SK-N-SH (cell line): Measurements from ENCODE around the gene MTG1. TPM values are rescaled to one million over a fixed set of nuclear protein-coding genes. Genes with fewer than 3 reads are reported as not detected.

Source experiments
- CTCF ChIA-PET: fragments of 300-600, 350-600 bp; formaldehyde crosslinking; extraction: SDS; loops from one replicate; lab custom pipeline; 2021; lab: Yijun Ruan, JAX
- POLR2A ChIA-PET: fragments of 350-600 bp; sonication (Branson Sonifier 250); formaldehyde crosslinking; extraction: SDS; loops from one replicate; lab custom pipeline; 2020; ENCODE audit warnings: antibody characterized with exemption, inconsistent platforms; lab: Yijun Ruan, JAX
- DNase-seq: peaks from one replicate; pipeline ENCODE4 v3.0.0; 2012
- H2AFZ ChIP-seq: fragments of 200-600 bp; sonication (generic); 2 replicates; pipeline ENCODE4 v1.8.1; 2016; ENCODE audit warnings: antibody characterized with exemption, mild to moderate bottlenecking, low read depth
- H3F3A ChIP-seq: fragments of 200-600 bp; sonication (generic); replicated peaks from 2 replicates; pipeline ENCODE3; 2016; ENCODE audit warnings: antibody characterized with exemption, mild to moderate bottlenecking; ENCODE audit not compliant: insufficient read depth
- H3K27ac ChIP-seq, 2 experiments: fragments of 200-500 bp in 1 of 2; fragments of 200-600 bp in 1 of 2; sonication (Bioruptor generic) in 1 of 2; sonication (generic), shearing (Covaris generic) in 1 of 2; 2 replicates each; pipeline versions ENCODE4 v1.5.1 to v1.6.1; 2014 to 2016; ENCODE audit warnings: low read depth in 2 of 2, inconsistent platforms in 1 of 2, low read length in 1 of 2, mild to moderate bottlenecking in 1 of 2, mixed read lengths in 1 of 2
- H3K27me3 ChIP-seq: fragments of 200-600 bp; sonication (generic), shearing (Covaris generic); 2 replicates; pipeline ENCODE4 v1.6.1; 2016; ENCODE audit warnings: mixed run types; ENCODE audit not compliant: insufficient read depth
- H3K36me3 ChIP-seq, 2 experiments: fragments of 200-500 bp in 1 of 2; fragments of 200-600 bp in 1 of 2; sonication (Bioruptor generic) in 1 of 2; sonication (generic) in 1 of 2; replicated peaks in 1 of 2; 2 replicates each; pipeline versions ENCODE3 to v1.5.1; 2014 to 2016; ENCODE audit warnings: low read length in 1 of 2, mild to moderate bottlenecking in 1 of 2; ENCODE audit not compliant: insufficient read depth in 2 of 2, control insufficient read depth in 1 of 2
- H3K4me1 ChIP-seq, 2 experiments: fragments of 200-500 bp in 1 of 2; fragments of 200-600 bp in 1 of 2; sonication (Bioruptor generic) in 1 of 2; sonication (generic), shearing (Covaris generic) in 1 of 2; 2 replicates each; pipeline versions ENCODE4 v1.5.1 to v1.6.1; 2014 to 2016; ENCODE audit warnings: low read depth in 1 of 2, low read length in 1 of 2, mixed run types in 1 of 2; ENCODE audit not compliant: insufficient read depth in 2 of 2, control insufficient read depth in 1 of 2
- H3K4me2 ChIP-seq: fragments of 200-600 bp; sonication (generic), shearing (Covaris generic); 2 replicates; pipeline ENCODE4 v1.6.1; 2017; ENCODE audit warnings: mixed run types
- H3K4me3 ChIP-seq, 2 experiments: fragments of 200-500 bp in 1 of 2; fragments of 200-600 bp in 1 of 2; sonication (Bioruptor generic) in 1 of 2; sonication (generic), shearing (Covaris generic) in 1 of 2; 2 replicates each; pipeline versions ENCODE4 v1.5.1 to v1.8.1; 2014 to 2016; ENCODE audit warnings: low read depth in 2 of 2, inconsistent platforms in 1 of 2, low read length in 1 of 2, mild to moderate bottlenecking in 1 of 2, mixed read lengths in 1 of 2, moderate library complexity in 1 of 2
- H3K79me2 ChIP-seq: fragments of 200-600 bp; sonication (generic); 2 replicates; pipeline ENCODE4 v1.8.1; 2017; ENCODE audit warnings: mild to moderate bottlenecking; ENCODE audit not compliant: insufficient read depth
- H3K9ac ChIP-seq: fragments of 200-600 bp; sonication (generic); 2 replicates; pipeline ENCODE4 v1.6.1; 2017; ENCODE audit warnings: mixed run types
- H3K9me2 ChIP-seq: fragments of 200-600 bp; sonication (generic); 2 replicates; pipeline ENCODE4 v1.6.1; 2017; ENCODE audit warnings: mixed run types
- H3K9me3 ChIP-seq: fragments of 200-600 bp; sonication (generic); 2 replicates; pipeline ENCODE4 v1.6.1; 2017; ENCODE audit warnings: mixed run types, mild to moderate bottlenecking, moderate library complexity
- H4K20me1 ChIP-seq: fragments of 200-600 bp; sonication (generic); 2 replicates; pipeline ENCODE4 v1.6.1; 2017; ENCODE audit warnings: mild to moderate bottlenecking, mixed run types; ENCODE audit not compliant: insufficient read depth
- CHD2 ChIP-seq: fragments of 150-350 bp; IDR thresholded peaks from 2 replicates; pipeline ENCODE4 v1.6.1; 2018; ENCODE audit warnings: low read length; ENCODE audit not compliant: partially characterized antibody
- ELF1 ChIP-seq: IDR thresholded peaks from 2 replicates; pipeline ENCODE4 v1.4.0; 2012
- EP300 ChIP-seq, 2 experiments: IDR thresholded peaks; 2 replicates each; pipeline versions ENCODE4 v1.4.0 to v1.6.1; 2012; ENCODE audit warnings: borderline replicate concordance in 1 of 2, low read depth in 1 of 2, low read length in 1 of 2
- EZH2phosphoT487 ChIP-seq: fragments of 200-600 bp; sonication (generic); IDR thresholded peaks from 2 replicates; pipeline ENCODE4 v1.6.1; 2017; ENCODE audit warnings: low read depth, mixed run types, mild to moderate bottlenecking, antibody characterized with exemption, moderate library complexity, borderline replicate concordance
- FOXJ3 ChIP-seq: sonication (generic); formaldehyde crosslinking; IDR thresholded peaks from 2 replicates; pipeline ENCODE4 v1.5.1; 2020; ENCODE audit warnings: mild to moderate bottlenecking, missing genetic modification reagents
- FOXM1 ChIP-seq: IDR thresholded peaks from 2 replicates; pipeline ENCODE4 v1.4.0; 2012; ENCODE audit warnings: low read depth, mild to moderate bottlenecking
- GABPA ChIP-seq: IDR thresholded peaks from 2 replicates; pipeline ENCODE4 v1.4.0; 2012; ENCODE audit warnings: low read depth, mild to moderate bottlenecking
- GATA2 ChIP-seq: sonication (generic); formaldehyde crosslinking; IDR thresholded peaks from 2 replicates; pipeline ENCODE4 v1.5.0; 2020; ENCODE audit warnings: mild to moderate bottlenecking, missing genetic modification reagents
- JUND ChIP-seq: IDR thresholded peaks from 2 replicates; pipeline ENCODE4 v1.4.0; 2012
- MEF2A ChIP-seq: IDR thresholded peaks from 2 replicates; pipeline ENCODE4 v1.4.0; 2012; ENCODE audit warnings: low read depth, borderline replicate concordance
- RCOR1 ChIP-seq: fragments of 150-350 bp; IDR thresholded peaks from 2 replicates; pipeline ENCODE4 v1.6.1; 2017; ENCODE audit warnings: antibody characterized with exemption, low read length
- RXRA ChIP-seq: IDR thresholded peaks from 2 replicates; pipeline ENCODE4 v1.4.0; 2012; ENCODE audit warnings: low read depth, mild to moderate bottlenecking, borderline replicate concordance
- SIN3A ChIP-seq: IDR thresholded peaks from 2 replicates; pipeline ENCODE4 v1.6.1; 2012; ENCODE audit warnings: low read depth, mild to moderate bottlenecking, low read length, moderate library complexity, borderline replicate concordance
- SMC3 ChIP-seq: IDR thresholded peaks from 2 replicates; pipeline ENCODE4 v1.6.1; 2012; ENCODE audit warnings: low read depth, low read length, improper control_type of control experiment
- TAF1 ChIP-seq: IDR thresholded peaks from 2 replicates; pipeline ENCODE4 v1.6.1; 2012; ENCODE audit warnings: low read depth, mild to moderate bottlenecking, low read length, moderate library complexity, borderline replicate concordance
- YY1 ChIP-seq: IDR thresholded peaks from 2 replicates; pipeline ENCODE4 v1.4.0; 2012; ENCODE audit warnings: low read depth, mild to moderate bottlenecking
- WGBS: methylation state at CpG from one replicate; pipeline ENCODE4 v1.1.6; 2017; ENCODE audit warnings: low lambda C conversion rate; 5-methylcytosine and 5-hydroxymethylcytosine counted together
- polyA plus RNA-seq, 3 experiments: library from polyadenylated mRNA; depleted of rRNA; stranded (reverse); fragments of >200 nt; gene quantifications; 2 replicates each; pipeline ENCODE4 v1.2.3, GENCODE V29; 2012
- TF ChIP-seq, protein P1 (sequence below): fragments of 150-350 bp; IDR thresholded peaks from 2 replicates; pipeline ENCODE4 v1.6.1; 2017; ENCODE audit warnings: antibody characterized with exemption, low read length, low read depth, borderline replicate concordance
- TF ChIP-seq, protein P2 (sequence below): IDR thresholded peaks from 2 replicates; pipeline ENCODE4 v1.6.1; 2012; ENCODE audit warnings: mild to moderate bottlenecking, low read depth, low read length, moderate library complexity
- TF ChIP-seq, protein P3 (sequence below): IDR thresholded peaks from 2 replicates; pipeline ENCODE4 v1.4.0; 2012; ENCODE audit warnings: low read depth, borderline replicate concordance
- TF ChIP-seq, protein P4 (sequence below): IDR thresholded peaks from 2 replicates; pipeline ENCODE4 v1.4.0; 2012; ENCODE audit warnings: low read depth, borderline replicate concordance
- TF ChIP-seq, protein P5 (sequence below): fragments of 150-350 bp; IDR thresholded peaks from 2 replicates; pipeline ENCODE4 v1.6.1; 2016; ENCODE audit warnings: mild to moderate bottlenecking, low read depth, low read length
- TF ChIP-seq, protein P6 (sequence below): IDR thresholded peaks from 2 replicates; pipeline ENCODE4; 2012

Gene MTG1
- polyA plus RNA-seq, 1 of the 3 experiments (the other 2 are of a cell fraction): 86.4 TPM

DNA sequence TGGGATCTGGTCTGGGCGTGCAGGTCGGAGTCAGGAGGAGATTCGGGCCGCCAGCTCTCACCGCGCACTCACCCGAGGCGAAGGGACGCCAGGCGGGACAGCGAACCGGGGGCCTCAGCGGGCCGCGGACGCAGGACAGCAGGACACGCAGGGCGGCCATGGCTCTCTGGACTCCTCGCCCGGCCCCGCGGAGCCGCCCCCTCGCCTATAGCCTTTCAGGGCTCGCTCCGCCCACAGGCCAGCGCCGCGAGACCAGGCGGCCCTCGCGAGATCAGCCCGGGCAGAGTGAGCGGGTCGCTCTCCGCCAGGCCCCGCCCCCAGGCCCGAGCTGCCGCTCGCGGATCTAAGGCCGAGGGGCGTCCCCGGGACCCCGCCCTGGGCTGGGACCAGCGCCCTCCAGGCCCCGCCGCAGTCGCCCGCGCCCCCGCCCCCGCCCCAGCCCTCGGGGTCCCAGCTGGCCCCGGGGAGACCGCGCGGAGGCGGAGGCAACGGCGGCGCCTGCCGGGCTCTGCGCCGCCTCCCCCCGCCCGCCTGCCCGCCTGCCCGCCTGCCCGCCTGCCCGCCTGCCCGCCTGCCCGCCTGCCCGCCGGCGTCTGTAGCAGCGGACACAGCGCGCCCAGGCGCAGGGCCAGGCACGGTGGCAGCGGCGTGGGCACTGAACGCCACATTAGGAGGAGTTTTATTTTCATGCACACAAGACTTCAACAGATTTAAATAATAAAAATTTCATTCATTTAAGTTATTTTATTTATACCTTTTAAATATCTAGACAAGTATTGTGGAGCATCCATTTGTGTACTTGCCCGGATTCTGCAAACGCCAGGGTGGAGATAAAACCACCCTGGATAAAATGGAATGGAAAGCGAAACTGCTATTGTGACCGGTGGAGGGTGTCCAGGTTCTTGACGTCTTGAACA lies 20.5 kb upstream of the MTG1 start, which contains the start of gene ECHS1:
ECHS1 (minus strand) TSS at position 181 of the 917 bp plus-strand sequence; CDS start at position 160, 21 bp downstream.
- POLR2A ChIA-PET: interaction anchor here (0.7 to 1.3 kb wide), 4 partner anchors 12 to 49 kb away, joined by 3 to 6 read pairs (median 4); partner anchors contain the start of gene PRAP1
- H3K79me2 ChIP-seq: peaks cover 9% of the 10 kb centered on the region; the same call in 1 of the 2 replicates
- TF ChIP-seq, protein P1, sequence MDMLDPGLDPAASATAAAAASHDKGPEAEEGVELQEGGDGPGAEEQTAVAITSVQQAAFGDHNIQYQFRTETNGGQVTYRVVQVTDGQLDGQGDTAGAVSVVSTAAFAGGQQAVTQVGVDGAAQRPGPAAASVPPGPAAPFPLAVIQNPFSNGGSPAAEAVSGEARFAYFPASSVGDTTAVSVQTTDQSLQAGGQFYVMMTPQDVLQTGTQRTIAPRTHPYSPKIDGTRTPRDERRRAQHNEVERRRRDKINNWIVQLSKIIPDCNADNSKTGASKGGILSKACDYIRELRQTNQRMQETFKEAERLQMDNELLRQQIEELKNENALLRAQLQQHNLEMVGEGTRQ: no peak
- TF ChIP-seq, protein P2, sequence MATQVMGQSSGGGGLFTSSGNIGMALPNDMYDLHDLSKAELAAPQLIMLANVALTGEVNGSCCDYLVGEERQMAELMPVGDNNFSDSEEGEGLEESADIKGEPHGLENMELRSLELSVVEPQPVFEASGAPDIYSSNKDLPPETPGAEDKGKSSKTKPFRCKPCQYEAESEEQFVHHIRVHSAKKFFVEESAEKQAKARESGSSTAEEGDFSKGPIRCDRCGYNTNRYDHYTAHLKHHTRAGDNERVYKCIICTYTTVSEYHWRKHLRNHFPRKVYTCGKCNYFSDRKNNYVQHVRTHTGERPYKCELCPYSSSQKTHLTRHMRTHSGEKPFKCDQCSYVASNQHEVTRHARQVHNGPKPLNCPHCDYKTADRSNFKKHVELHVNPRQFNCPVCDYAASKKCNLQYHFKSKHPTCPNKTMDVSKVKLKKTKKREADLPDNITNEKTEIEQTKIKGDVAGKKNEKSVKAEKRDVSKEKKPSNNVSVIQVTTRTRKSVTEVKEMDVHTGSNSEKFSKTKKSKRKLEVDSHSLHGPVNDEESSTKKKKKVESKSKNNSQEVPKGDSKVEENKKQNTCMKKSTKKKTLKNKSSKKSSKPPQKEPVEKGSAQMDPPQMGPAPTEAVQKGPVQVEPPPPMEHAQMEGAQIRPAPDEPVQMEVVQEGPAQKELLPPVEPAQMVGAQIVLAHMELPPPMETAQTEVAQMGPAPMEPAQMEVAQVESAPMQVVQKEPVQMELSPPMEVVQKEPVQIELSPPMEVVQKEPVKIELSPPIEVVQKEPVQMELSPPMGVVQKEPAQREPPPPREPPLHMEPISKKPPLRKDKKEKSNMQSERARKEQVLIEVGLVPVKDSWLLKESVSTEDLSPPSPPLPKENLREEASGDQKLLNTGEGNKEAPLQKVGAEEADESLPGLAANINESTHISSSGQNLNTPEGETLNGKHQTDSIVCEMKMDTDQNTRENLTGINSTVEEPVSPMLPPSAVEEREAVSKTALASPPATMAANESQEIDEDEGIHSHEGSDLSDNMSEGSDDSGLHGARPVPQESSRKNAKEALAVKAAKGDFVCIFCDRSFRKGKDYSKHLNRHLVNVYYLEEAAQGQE: no peak
- TF ChIP-seq, protein P3, sequence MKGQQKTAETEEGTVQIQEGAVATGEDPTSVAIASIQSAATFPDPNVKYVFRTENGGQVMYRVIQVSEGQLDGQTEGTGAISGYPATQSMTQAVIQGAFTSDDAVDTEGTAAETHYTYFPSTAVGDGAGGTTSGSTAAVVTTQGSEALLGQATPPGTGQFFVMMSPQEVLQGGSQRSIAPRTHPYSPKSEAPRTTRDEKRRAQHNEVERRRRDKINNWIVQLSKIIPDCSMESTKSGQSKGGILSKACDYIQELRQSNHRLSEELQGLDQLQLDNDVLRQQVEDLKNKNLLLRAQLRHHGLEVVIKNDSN: no peak
- TF ChIP-seq EP300 (IDR thresholded peaks at IDR 0.05; ENCODE audit: borderline replicate concordance in 1 of 2, low read depth in 1 of 2, low read length in 1 of 2) (no peak), FOXJ3 (CRISPR knock-in tag) (no peak), EZH2phosphoT487 (no peak), GABPA (no peak), TAF1 (peak; percentile 91), RXRA (no peak), ELF1 (no peak), YY1 (peak; percentile 85), MEF2A (no peak), FOXM1 (no peak), CHD2 (peak; percentile 100), GATA2 (CRISPR knock-in tag) (no peak), RCOR1 (no peak), SIN3A (peak; percentile 85; the same call in 1 of the 2 replicates), JUND (no peak), SMC3 (no peak)
- TF ChIP-seq, protein P4, sequence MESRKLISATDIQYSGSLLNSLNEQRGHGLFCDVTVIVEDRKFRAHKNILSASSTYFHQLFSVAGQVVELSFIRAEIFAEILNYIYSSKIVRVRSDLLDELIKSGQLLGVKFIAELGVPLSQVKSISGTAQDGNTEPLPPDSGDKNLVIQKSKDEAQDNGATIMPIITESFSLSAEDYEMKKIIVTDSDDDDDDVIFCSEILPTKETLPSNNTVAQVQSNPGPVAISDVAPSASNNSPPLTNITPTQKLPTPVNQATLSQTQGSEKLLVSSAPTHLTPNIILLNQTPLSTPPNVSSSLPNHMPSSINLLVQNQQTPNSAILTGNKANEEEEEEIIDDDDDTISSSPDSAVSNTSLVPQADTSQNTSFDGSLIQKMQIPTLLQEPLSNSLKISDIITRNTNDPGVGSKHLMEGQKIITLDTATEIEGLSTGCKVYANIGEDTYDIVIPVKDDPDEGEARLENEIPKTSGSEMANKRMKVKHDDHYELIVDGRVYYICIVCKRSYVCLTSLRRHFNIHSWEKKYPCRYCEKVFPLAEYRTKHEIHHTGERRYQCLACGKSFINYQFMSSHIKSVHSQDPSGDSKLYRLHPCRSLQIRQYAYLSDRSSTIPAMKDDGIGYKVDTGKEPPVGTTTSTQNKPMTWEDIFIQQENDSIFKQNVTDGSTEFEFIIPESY: peak; percentile 97
- TF ChIP-seq, protein P5, sequence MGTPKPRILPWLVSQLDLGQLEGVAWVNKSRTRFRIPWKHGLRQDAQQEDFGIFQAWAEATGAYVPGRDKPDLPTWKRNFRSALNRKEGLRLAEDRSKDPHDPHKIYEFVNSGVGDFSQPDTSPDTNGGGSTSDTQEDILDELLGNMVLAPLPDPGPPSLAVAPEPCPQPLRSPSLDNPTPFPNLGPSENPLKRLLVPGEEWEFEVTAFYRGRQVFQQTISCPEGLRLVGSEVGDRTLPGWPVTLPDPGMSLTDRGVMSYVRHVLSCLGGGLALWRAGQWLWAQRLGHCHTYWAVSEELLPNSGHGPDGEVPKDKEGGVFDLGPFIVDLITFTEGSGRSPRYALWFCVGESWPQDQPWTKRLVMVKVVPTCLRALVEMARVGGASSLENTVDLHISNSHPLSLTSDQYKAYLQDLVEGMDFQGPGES: no peak
- TF ChIP-seq, protein P6, sequence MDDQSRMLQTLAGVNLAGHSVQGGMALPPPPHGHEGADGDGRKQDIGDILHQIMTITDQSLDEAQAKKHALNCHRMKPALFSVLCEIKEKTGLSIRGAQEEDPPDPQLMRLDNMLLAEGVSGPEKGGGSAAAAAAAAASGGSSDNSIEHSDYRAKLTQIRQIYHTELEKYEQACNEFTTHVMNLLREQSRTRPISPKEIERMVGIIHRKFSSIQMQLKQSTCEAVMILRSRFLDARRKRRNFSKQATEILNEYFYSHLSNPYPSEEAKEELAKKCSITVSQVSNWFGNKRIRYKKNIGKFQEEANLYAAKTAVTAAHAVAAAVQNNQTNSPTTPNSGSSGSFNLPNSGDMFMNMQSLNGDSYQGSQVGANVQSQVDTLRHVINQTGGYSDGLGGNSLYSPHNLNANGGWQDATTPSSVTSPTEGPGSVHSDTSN: no peak

More for the DNA sequence above, 20.5 kb upstream of the MTG1 start, which contains the start of gene ECHS1:
- no peak within 1 kb of the TSS for H2AFZ ChIP-seq
- WGBS: 28% methylated on average over 11 of the region's 89 CpGs
- peak; percentile 100 for DNase-seq
- peaks cover 9 to 24% of the 10 kb centered on the region in 2 experiments for H3K36me3 ChIP-seq
- H3K9ac ChIP-seq: peak within 1 kb of the TSS; percentile 62
- CTCF ChIA-PET: interaction anchor here (1.0 kb wide), 1 partner anchor 44 kb away, joined by 5 read pairs; no protein-coding TSS in a partner anchor
- no peaks in the 10 kb centered on the region for H4K20me1 ChIP-seq
- no peaks in the 10 kb centered on the region for H3K9me3 ChIP-seq
- H3K4me3 ChIP-seq: peak within 1 kb of the TSS; percentile 61 to 80
- H3K4me1 ChIP-seq: peaks cover 0 to 17% of the 10 kb centered on the region in 2 experiments; a peak in 2 of 4 replicates
- H3K27me3 ChIP-seq: no peaks in the 10 kb centered on the region
- H3K4me2 ChIP-seq: peak within 1 kb of the TSS; percentile 78
- peak within 1 kb of the TSS in 1 of 2 experiments; percentile 89; a peak in 2 of 4 replicates for H3K27ac ChIP-seq
- no peaks in the 10 kb centered on the region for H3K9me2 ChIP-seq
- no peaks in the 10 kb centered on the region for H3F3A ChIP-seq
